ENCODE data around the gene PLEKHA4.
A peak's percentile ranks its signal among the peaks of the same experiment; 100 is the strongest.

Gene PLEKHA4

DNA sequence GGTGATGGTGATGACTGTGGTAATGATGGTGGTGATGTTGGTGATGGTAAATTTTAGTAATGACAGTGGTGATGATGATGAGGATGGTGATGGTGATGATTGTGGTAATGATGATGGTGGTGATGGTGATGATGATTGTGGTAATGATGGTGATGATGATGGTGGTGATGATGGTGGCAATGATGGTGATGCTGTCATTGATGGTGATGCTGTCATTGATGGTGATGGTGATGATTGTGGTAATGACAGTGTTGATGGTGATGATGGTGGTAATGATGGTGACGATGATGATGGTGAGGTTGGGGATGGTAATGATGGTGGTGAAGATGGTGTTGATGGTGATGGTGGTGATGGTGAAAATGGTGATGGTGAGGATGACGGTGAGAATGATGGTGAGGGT, 45.9 kb downstream of the PLEKHA4 start:
- DNase-seq, result no peak

DNA sequence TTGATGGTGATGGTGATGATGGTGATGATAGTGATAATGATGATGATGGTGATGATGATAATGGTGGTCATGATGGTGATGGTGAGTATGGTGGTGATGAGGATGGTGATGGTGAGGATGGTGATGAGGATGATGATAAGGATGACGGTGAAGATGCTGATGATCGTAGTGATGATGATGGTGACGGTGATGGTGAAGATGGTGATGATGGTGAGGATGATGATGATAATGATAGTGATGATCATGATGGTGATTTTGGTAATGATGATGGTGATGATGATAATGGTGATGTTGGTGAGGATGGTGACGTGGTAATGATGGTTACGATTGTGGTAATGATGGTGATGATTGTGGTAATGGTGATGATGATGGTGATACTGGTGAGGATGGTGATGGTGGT, 46.8 kb downstream of the PLEKHA4 start:
- no peak for DNase-seq

DNA sequence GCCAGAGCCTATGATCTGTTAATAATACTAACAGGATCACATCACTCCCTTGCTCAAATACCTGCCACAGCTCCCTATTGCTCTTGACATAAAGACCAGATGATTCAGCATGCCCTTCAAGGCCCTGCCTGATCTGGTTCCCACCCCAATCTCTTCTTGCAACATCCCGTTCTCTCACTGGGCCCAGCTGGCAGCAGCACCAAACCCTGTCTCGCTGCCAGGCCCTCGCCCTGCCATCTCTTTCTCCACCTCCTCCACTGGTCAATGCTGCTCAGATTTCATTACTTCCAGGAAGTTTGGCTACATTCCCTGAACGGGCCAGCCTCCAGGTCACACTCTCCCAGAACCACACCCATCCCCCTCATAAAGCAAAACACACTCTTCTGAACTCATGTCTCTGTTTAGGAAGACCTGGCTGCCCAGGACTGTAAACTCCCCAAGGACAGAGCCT, 49.0 kb downstream of the PLEKHA4 start:
- no peak for DNase-seq

DNA sequence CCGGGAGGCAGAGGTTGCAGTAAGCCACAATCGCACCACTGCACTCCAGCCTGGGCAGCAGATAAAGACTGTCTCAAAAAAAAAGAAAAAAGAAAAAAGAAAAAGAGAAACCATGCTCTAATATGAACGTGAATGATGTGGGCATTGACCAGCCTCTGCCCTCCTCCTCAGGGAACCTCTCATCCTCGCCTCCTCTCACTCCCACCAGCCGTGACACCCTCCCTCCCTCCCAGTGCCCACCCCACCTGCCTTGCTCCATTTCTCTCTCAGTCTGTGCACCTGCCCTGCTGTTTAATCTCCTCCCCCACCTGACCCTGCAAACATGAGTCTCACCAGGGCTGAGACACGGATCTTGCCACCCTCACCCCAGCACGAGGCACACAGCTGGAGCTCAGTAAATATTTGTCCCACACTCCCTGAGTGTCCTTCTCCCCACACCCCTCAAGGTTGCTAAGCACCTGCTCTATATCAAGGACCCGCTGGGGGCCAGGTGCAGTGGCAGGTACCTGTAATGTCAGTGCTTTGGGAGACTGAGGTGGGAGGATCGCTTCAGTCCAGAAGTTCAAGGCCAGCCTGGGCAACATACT, 50.1 kb downstream of the PLEKHA4 start:
- no peak for DNase-seq

DNA sequence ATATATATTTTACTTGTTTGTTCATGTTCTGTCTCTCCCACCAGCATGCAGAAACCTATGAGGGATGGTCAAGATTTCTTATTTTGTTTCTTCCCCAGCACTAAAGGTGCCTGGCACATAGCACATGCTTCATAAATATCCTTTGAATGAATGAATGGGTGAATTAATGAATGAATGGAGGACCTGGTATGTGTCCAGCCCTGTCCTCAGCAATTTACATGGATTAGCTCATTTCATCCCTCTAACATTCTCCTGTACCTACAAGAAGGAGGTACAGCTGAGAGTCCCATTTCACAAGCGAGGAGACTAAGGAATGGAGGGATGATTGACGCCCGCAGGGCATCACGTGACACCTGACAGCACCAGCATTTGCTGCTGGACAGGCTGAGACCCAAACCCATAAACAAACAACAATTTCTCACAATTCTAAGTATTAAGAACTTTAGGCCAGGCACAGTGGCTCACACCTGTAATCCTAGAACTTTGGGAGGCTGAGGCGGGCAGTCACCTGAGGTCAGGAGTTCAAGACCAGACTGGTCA, 50.8 kb downstream of the PLEKHA4 start:
- no peak for DNase-seq

DNA sequence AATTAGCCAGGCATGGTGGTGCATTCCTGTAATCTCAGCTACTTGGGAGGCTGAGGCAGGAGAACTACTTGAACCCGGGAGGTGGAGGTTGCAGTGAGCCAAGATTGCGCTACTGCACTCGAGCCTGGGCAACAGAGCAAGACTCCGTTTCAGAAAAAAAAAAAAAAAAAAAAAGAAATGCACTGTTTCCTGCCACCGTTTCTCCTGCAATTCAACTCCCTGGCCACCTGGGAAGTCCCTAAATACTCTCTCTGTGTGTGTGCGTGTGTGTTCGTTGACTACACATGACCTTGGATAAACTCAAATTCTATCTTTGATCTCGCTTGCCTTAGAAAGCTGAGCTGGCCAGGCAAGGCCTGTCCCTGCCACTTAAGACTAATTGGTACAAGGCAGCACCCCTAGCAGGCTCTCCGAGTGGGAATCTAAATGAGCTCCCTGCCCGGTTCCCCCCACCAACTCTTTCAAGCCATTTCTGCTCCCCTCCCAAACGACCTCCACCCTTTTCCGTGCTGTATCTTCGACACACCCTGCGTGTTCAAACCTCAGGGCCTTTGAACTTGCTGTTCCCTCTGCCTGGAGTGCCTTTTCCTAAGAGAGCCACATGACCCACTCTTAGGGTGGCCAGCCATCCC, 52.4 kb downstream of the PLEKHA4 start:
- no peak for DNase-seq

DNA sequence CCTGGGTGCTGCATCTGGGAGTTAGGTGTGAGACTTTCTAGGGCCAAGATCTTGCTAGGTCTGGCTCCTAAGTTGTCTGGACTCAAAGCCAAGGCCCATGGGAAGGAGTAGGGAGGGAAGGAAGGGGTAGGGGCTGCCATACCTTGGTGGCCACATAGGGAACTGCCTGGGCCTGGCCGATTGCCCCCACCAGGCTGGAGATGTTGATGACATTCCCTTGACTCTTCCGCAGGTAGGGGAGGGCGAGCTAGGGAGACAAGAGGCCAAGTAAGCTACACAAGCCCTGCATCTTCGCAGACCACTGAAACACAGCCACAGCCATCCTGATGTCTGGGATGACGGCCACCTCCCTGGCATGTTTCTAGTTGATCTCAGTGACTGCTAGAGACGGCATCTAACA, 53.5 kb downstream of the PLEKHA4 start:
- no peak for DNase-seq

DNA sequence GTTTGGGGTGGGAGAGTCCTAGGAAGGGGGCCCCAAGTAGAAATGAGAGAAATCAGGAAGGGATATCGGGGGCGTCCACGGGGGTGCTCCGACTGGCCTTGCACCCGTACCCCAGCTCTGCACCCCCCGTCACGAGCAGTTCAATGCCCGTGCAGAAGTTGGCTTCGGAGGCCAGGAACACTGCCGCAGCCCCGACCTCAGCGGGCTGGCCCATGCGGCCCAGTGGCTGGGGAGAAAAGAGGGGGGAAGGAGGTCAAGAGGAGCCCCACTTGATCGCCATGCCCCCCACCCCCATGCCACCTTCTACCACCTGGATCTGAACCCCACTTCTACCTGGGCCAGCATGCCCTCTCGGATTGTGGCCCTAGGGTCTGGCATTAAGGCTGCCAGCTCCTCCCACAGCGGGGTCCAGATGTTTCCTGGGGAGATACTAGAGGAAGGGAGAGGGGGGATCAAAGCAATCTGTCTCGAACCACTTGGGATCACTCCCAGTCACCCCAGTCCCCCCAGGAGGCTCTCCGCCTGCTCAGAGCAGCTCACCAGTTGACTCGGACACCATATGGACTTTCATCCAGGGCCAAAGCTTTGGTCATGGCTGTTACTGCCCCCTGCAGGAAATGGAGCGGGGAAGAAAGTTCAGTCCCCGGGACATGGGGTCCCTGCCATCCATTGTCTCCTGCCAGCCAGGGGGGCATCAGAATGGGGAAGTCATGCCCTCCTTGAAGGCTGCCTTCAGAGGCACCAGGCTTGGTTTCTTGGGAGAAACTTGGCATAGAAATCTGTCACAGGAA, 55.1 kb downstream of the PLEKHA4 start:
- peak in 1 of 2 experiments; percentile 38 for DNase-seq

DNA sequence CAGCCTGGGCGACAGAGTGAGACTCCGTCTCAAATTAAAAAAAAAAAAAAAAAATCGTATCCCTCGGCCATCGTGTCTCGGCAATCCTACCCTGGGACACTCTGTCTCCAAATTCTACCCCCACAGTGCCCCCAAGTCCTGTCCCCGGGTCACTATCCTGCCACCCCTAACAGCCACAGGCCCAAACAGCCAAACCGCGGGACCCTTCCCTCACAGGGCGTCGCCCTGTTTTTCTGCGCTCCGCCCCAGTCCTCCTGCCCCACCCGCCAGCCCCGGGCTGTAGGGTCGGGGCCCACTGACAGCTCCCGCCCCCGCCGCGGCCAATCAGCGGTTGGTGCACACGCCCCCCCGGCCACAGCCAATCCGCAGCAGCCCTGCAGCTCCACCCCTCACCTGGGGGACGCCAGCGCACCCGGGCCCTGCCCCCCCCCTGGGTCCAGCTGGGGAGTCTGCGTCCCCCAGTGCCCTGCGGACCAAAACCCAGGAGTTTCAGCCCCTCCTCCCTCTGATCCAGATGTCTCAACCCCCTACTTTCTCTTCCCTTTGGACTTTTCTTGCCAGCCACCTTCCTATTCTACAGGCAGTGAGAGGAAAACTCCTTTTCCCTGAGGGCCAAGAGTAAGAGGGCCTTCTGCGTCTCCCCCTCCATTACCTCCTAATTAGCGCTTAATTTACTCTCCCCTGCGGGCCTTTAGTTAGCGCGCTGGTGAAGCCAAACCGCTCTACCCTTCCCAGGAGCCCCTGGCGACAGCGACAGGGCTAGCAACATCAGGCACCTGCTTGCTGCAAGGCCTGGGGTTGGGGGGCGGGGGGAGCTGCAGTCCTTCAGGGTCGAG, 56.1 kb downstream of the PLEKHA4 start:
- DNase-seq, result peak; percentile 87 to 91

DNA sequence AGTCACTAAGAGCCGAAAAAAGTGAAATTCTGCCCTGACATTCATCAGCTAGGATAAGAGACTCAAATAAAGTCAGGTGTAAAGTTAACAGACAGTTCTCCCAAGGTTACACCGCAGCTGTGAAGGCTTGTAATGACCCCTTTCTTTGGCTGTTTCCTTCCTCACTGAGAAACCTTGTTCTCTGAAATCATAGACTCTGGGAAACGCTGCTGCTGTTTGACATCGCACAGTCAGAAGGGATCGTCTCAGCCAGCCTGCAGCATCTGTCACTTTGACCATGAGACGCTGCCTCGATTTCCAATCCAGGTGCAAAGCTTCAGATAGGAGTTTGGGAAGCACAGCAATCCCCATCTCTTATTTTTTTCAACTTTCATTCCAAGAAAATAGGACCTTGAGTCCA, 58.3 kb downstream of the PLEKHA4 start:
- no peak for DNase-seq

DNA sequence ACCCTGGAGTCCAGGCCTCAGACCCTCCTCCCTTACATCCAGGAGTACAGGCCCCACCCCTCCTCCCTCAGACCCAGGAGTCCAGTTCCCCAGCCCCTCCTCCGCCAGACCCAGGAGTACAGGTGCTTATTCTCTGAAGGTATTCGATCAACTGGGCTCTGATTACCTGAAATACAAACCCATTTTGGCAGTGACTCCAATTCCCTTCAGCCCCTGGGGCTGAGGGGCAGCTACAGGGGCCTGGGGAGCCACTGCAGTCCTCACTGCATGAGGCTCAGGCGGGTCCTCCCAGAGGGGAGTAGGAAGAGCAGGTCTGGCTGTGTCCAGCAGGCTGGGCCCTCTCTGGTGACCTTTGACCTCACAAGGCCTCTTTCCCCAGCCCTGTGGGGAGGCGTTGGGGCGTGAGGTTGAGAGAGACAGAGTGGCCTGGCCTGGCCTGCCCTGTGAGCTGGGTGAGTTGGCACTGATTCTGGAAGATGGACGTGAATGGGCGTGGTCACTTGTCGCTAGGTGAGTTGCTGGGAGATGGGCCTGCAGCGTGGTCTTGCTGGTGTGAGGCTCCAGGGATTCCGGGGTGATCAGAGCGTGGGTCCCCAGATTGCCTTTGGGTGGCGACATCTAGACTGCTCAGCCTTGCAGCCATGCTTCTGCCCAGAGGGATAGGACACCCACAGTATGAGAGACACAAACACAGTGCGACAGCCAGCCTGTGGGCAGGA, 60.7 kb downstream of the PLEKHA4 start:
- DNase-seq, result no peak

DNA sequence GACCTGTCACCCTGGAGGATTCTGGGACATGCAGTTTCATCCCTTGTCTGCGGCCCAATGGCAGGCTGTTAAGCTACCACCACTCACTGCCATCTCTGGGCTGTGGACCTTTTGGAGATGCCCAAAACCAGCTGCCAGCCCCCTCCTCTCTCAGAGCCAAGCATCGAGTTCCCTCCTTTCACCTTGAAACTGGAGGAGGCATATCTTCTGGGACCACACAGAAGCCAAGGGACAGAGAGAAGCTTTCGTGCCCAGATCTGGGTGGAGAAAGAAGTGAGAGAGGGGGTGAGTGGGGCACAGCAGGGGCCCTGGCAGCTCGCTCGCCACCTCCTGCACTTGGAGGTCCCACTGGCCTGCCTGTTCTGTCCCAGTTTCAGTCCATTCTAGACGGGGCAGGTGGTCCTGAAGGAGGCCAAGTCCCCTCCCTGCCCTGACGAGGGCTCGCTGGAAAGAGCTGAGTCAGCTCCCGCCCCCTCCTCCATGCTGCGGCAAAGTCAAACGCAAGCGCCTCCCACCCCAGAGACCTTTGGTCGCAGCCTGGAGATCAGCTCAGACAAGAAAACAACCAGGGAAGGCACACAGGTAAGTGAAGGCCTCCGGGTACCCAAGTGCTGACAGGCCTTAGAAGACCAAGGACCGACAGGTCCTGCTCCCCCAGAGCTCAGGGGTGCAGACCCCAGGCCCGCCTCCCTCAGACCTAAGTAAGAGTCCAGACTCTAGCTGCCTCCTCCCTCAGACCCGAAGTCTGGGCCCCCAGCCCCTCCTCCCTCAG, 61.4 kb downstream of the PLEKHA4 start:
- DNase-seq, result no peak

DNA sequence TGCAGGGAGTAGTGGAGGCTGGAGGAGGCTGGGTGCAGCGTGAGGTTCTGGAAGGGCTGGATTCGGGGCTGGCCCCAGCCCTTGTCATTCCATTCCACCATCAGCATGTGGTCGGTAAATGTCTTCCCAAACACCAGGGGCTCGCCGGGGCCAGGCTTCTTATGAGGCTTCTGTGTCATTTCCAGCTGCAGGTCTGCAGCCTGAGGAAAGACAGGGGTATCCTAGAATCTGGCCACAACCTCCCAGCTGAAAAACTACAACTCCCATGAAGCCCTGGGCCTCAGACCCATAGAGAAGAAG, 61.9 kb downstream of the PLEKHA4 start:
- DNase-seq, result peak in 1 of 2 experiments; percentile 50

DNA sequence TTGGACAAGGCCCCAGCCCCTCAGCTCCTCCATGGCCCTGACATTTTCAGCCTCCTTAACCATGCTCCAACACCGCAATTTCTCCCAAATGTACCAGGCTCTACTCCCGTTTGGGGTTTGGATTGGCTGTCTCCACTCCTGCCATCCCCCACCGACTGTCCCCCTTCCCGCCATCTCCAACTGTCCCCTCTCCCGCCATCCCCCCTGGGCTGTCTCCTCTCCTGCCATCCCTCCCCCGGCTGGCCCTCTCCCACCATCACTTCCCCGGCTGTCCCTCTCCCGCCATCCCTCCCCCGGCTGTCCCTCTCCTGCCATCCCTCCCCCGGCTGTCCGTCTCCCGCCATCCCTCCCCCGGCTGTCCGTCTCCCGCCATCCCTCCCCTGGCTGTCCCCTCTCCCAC, 63.0 kb downstream of the PLEKHA4 start:
- DNase-seq, result no peak

DNA sequence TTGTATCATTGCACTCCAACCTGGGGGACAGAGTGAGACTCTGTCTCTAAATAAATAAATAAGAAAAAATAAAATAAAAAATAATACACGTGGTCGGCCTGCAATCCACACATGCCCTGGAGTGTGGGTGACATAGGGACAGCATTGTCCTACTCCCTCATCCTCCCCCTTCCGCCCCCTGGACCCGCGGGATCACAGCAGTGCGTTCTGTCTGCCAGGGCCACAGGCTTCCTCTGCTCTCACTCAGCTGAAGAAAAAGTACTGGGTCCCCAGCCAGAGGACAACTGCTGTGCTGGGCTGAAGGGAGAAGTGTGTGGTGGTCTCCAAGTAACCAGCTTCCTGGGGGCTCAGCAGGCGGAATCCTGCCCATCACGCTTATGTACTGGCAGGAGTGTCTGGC, 63.9 kb downstream of the PLEKHA4 start:
- no peak for DNase-seq

DNA sequence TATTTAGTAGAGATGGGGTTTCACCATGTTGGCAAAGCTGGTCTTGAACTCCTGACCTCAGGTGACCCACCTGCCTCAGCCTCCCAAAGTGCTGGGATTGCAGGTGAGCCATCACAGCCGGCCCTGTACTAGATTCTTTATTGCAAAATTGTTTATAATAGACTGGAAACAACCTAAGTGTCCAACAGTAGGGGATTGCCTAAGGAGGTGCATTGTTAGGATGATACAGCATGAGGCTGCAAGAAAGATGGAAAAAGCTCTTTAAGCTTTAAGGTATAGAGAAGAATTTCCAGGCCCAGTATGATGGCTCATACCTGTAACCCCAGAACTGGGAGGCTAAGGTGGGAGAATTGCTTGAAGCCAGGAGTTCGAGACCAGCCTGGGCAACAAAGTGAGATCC, 65.8 kb downstream of the PLEKHA4 start:
- DNase-seq, result no peak

DNA sequence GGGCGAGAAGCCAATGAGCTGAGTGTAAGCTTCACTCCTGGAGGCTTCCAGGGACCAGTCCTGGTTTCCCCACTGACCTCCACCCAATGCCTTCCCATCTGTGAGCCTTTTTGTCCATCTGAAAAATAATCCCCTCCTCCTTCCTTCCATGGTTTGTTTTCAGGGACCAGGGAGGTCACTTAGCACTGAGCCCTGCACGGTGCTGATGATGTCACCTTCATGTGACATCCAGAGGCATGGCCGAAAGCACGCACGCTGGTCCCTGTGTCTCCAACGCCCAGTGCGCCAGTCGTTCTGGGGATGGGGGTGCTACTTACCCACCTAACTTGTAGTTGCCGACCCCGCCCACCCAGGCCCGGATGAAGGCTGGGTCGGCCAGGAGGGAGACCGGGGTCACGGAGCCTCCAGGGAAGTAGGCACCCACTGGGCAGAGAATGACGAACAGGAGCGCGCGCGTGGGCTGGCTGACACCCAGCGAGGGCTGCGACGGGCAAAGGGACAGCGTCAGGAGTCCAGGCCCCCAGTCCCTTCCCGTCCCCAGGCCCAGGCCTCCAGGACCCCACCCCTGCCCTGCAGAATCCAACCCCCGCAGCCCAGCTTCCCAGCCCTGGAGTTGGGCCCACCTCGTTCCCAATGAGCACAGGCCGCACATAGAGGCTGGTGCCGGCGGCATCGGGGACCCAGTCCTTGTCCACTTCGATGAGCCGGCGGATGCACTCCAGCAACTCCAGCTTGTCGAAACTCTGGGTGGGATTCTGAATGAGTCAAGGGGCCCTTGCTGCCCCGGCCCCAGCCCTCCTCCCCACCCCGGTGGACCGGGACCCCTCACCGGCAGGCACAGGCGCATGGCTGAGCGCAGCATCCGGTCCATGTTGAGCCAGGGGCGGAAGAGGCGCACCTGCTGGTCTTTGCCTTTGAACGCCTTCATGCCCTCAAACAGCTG, 68.8 kb downstream of the PLEKHA4 start:
- no peak for DNase-seq

DNA sequence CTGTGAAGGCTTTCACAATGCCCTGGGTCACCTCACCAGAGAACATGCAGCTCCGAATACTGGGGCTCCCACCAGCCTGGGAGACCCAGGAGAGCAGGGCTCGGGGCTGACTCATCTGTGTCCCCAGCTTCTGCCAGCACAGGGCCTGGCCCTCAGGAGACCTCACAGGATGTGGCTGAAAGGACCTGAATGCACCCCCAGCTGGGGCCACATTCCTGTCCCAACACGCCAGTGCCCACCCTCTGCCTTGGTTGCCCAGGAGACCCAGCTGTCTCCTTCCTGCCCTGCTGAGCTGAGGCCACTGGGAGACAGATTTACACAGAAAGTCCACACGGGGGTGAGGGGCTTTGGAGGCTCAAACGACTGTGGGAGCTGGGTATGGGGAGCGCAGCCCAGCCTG, 69.5 kb downstream of the PLEKHA4 start:
- DNase-seq, result peak in 1 of 2 experiments; percentile 41

DNA sequence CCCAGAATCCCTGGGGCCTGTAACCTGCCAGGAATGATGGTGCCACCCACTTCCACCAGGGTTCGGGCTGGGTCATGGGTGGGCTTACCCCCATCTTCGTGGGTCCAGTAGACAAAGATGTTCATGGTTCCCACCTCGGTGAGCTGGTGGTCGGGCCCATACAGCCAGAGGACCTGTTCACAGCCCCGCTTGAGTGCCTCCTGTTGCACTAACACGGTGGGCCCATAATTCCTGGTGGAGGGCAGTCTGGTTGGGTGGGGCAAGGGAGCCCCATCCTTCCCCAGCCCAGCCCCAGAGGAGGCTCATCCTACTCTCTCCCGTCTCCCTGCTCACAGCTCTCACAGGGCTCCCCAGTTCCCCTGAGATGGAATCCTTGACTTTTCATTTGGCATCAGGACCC, 71.3 kb downstream of the PLEKHA4 start:
- no peak for DNase-seq

DNA sequence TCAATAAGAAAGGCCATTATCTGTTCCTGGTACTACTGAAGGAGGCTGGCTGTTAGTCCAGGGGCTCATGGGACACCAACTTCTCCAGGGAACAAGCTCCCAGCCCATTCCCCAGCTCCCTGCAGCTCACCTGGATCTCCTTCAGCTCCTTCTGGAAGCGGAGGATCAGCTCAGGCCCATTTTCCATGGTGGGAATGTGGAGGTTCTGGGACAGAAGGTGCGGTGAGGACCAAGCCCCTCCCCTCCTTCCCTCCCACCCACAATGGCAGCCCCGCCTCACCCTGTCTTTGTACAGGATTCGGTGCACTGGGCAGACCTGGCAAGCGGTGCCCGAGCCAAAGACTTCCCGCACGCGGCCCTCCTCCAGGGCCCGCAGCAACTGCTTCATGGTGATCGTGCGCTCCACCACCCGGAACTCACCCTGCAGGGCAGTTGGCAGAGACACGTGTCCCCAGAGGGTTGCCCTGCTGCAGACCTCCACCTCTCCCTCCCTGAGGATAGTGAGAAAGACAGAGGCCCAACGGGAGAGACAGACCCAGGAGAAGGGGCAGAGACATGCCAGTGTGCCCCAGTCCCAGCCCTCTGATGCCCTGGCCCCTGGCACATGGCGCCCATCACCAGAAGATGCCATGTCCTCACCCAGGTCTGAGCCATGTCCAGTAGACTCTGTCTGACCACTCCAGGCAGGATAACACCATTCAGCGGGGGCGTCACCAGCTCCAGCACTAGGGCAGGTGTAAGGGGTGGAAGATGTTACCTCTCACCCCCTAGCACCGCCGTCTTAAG, 71.9 kb downstream of the PLEKHA4 start:
- DNase-seq, result no peak

All from NCI-H524 (cell line).